Fibroblast of the aortic adventitia (primary cell): ENCODE results near the gene WIPF2. TPM values are rescaled to one million over a fixed set of nuclear protein-coding genes. Genes with fewer than 3 reads are reported as not detected.
"Not testable (repeated sequence)": the region's sequence is repeated elsewhere in the genome, so short reads cannot be mapped to it uniquely, and the experiment has no call there.

Experiments
- DNase-seq: peaks from one replicate; pipeline ENCODE4 v3.0.0-alpha.2; 2010; ENCODE audit warnings: low read depth
- H3K4me3 ChIP-seq: 2 replicates; pipeline ENCODE4 v1.5.1; 2011; ENCODE audit warnings: low read depth, mild to moderate bottlenecking, control low read depth, low read length, moderate library complexity
- total RNA-seq: library from RNA; depleted of rRNA; stranded (reverse); fragments of >200 nt; gene quantifications from 2 replicates; pipeline ENCODE4 v1.2.3, GENCODE V29; 2012; ENCODE audit warnings: low replicate concordance
- TF ChIP-seq, protein P1 (sequence below): IDR thresholded peaks from 2 replicates; pipeline ENCODE4 v1.5.1; 2011; ENCODE audit warnings: mild to moderate bottlenecking, low read length, control low read depth, inconsistent platforms; ENCODE audit not compliant: insufficient read depth

The WIPF2 gene
- total RNA-seq, 1 donor, result 9.6 TPM

GRCh38 chr17:40191237-40192208 is 27.6 kb upstream of the WIPF2 start:
- DNase-seq, result peak; percentile 75
- peak overlapping the region; percentile 65 for H3K4me3 ChIP-seq
- TF ChIP-seq, protein P1, sequence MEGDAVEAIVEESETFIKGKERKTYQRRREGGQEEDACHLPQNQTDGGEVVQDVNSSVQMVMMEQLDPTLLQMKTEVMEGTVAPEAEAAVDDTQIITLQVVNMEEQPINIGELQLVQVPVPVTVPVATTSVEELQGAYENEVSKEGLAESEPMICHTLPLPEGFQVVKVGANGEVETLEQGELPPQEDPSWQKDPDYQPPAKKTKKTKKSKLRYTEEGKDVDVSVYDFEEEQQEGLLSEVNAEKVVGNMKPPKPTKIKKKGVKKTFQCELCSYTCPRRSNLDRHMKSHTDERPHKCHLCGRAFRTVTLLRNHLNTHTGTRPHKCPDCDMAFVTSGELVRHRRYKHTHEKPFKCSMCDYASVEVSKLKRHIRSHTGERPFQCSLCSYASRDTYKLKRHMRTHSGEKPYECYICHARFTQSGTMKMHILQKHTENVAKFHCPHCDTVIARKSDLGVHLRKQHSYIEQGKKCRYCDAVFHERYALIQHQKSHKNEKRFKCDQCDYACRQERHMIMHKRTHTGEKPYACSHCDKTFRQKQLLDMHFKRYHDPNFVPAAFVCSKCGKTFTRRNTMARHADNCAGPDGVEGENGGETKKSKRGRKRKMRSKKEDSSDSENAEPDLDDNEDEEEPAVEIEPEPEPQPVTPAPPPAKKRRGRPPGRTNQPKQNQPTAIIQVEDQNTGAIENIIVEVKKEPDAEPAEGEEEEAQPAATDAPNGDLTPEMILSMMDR, result peak; percentile 77

- TF ChIP-seq, protein P1, result no peak
- DNase-seq, result no peak
- H3K4me3 ChIP-seq, result no peak overlapping the region
These were observed 26.1 kb upstream of the WIPF2 start for GRCh38 chr17:40192961-40193360.

- H3K4me3 ChIP-seq, result no peak overlapping the region
- DNase-seq, result no peak
- TF ChIP-seq, protein P1, result no peak
These were observed 24.3 kb upstream of the WIPF2 start for GRCh38 chr17:40194821-40195220.

- no peak for DNase-seq
- TF ChIP-seq, protein P1, result no peak
- no peak overlapping the region for H3K4me3 ChIP-seq
These were observed 21.6 kb upstream of the WIPF2 start for GRCh38 chr17:40197550-40197949.

GRCh38 chr17:40197965-40198456 is 21.1 kb upstream of the WIPF2 start:
- DNase-seq, H3K4me3 ChIP-seq: not testable (repeated sequence)

GRCh38 chr17:40198576-40198975 is 20.5 kb upstream of the WIPF2 start:
- TF ChIP-seq, protein P1, result no peak
- no peak for DNase-seq

GRCh38 chr17:40203131-40203530 is 16.0 kb upstream of the WIPF2 start:
- TF ChIP-seq, protein P1, result no peak
- H3K4me3 ChIP-seq, result no peak overlapping the region
- DNase-seq, result no peak

More at GRCh38 chr17:40198576-40198975, 20.5 kb upstream of the WIPF2 start:
- H3K4me3 ChIP-seq, result no peak overlapping the region

DNA sequence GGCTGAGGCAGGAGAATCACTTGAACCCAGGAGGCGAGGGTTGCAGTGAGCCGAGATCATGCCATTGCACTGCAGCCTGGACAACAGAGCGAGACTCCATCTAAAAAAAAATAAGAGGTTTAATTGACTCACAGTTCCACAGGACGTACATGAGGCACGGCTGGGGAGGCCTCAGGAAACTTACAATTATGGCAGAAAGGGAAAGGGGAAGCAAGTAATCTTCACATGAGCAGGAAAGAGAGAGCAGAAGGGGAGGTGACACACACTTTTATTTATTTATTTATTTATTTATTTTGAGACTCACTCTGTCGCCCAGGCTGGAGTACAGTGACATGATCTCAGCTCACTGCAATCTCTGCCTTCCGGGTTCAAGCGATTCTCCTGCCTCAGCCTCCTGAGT is 12.9 kb upstream of the WIPF2 start:
- H3K4me3 ChIP-seq, DNase-seq: not testable (repeated sequence)
